A673 (cell line): ENCODE results near the gene TMOD3. TPM values are rescaled to one million over a fixed set of nuclear protein-coding genes. Genes with fewer than 3 reads are reported as not detected.

Experiments used
- BruUV-seq: library from RNA; stranded (reverse); fragments of 400-500 nt; replicated peaks from 2 replicates; lab custom pipeline; 2021; lab: Mats Ljungman, UMichigan
- CTCF ChIA-PET: fragments of 300-600 bp; sonication (Branson Sonifier 250); formaldehyde crosslinking; loops from one replicate; lab custom pipeline; 2022; ENCODE audit warnings: antibody characterized with exemption; lab: Charles Lee
- POLR2A ChIA-PET: fragments of 300-600 bp; sonication (Branson Sonifier 250); formaldehyde crosslinking; loops from one replicate; lab custom pipeline; 2022; ENCODE audit warnings: antibody characterized with exemption; ENCODE audit not compliant: low non-redundant PET; lab: Charles Lee
- DNase-seq: peaks from one replicate; pipeline ENCODE4 v3.0.0-alpha.2; 2015; ENCODE audit warnings: low spot score
- H3K27ac ChIP-seq: fragments of 200-600 bp; sonication (generic); 2 replicates; pipeline ENCODE4 v1.5.1; 2016; ENCODE audit warnings: mixed run types, low read depth, mild to moderate bottlenecking, mixed read lengths, antibody characterized with exemption, low read length; ENCODE audit not compliant: poor library complexity, severe bottlenecking
- H3K27me3 ChIP-seq: fragments of 200-600 bp; sonication (generic); replicated peaks from 2 replicates; pipeline ENCODE4 v1.6.1; 2017; ENCODE audit warnings: mixed run types, low read depth, mild to moderate bottlenecking, mixed read lengths, antibody characterized with exemption, low read length; ENCODE audit not compliant: insufficient read depth, poor library complexity
- H3K36me3 ChIP-seq: fragments of 200-600 bp; sonication (generic); 2 replicates; pipeline ENCODE4 v1.6.1; 2016; ENCODE audit warnings: mixed run types, mild to moderate bottlenecking, mixed read lengths, antibody characterized with exemption, low read length; ENCODE audit not compliant: insufficient read depth, poor library complexity, severe bottlenecking
- H3K4me1 ChIP-seq: fragments of 200-600 bp; sonication (generic); 2 replicates; pipeline ENCODE4 v1.6.1; 2017; ENCODE audit warnings: mixed run types, mild to moderate bottlenecking, mixed read lengths, antibody characterized with exemption, low read length; ENCODE audit not compliant: insufficient read depth, poor library complexity, severe bottlenecking
- H3K4me3 ChIP-seq: fragments of 200-600 bp; sonication (generic); 2 replicates; pipeline ENCODE4 v1.5.1; 2016; ENCODE audit warnings: low read depth, mixed run types, mild to moderate bottlenecking, mixed read lengths, low read length; ENCODE audit not compliant: poor library complexity, severe bottlenecking
- H3K9me3 ChIP-seq: fragments of 200-600 bp; sonication (generic); 2 replicates; pipeline ENCODE4 v1.6.1; 2016; ENCODE audit warnings: mixed run types, low read depth, mild to moderate bottlenecking, mixed read lengths, antibody characterized with exemption, low read length; ENCODE audit not compliant: poor library complexity, severe bottlenecking
- EZH2 ChIP-seq: fragments of 200-600 bp; sonication (generic); IDR thresholded peaks from 2 replicates; pipeline ENCODE4 v1.6.1; 2017; ENCODE audit warnings: borderline replicate concordance, low read depth, mild to moderate bottlenecking, mixed read lengths, antibody characterized with exemption, low read length; ENCODE audit not compliant: poor library complexity, severe bottlenecking
- intact Hi-C: fragments of 100-400 bp; cut with micrococcal nuclease; formaldehyde crosslinking; loops from one replicate; pipeline ENCODE4 v1.10.0; 2022; ENCODE audit not compliant: unreplicated experiment
- total RNA-seq: library from RNA; stranded (reverse); gene quantifications from 2 replicates; pipeline ENCODE4 v1.2.3, GENCODE V29; 2021
- TF ChIP-seq, protein P1 (sequence below): fragments of 300-800, 200-600 bp; sonication (generic); conservative IDR thresholded peaks from 2 replicates; pipeline ENCODE4 v1.5.1; 2017; ENCODE audit warnings: low read depth, mild to moderate bottlenecking, antibody characterized with exemption, low read length, moderate library complexity, mixed read lengths

TMOD3 gene
- total RNA-seq, 1 experiment from 2014 or later = 66.6 TPM

GRCh38 chr15:51917493-51917892, 88.0 kb downstream of the TMOD3 start:
- no peak overlapping the region for H3K4me3 ChIP-seq
- intact Hi-C loops = loop anchor here (5.0 kb wide), 1 partner anchor 135 kb away; no protein-coding TSS in a partner anchor
- no peak overlapping the region for H3K27ac ChIP-seq
- no peaks in the 10 kb centered on the region for H3K27me3 ChIP-seq
- ChIA-PET CTCF (interaction anchor here (0.7 to 1.2 kb wide), 3 partner anchors 10 to 267 kb away, joined by 3 to 8 read pairs (median 4); no protein-coding TSS in a partner anchor), POLR2A (no interaction called here)
- no peaks in the 10 kb centered on the region for H3K4me1 ChIP-seq
- peaks cover 14% of the 10 kb centered on the region for H3K36me3 ChIP-seq
- TF ChIP-seq, protein P1, sequence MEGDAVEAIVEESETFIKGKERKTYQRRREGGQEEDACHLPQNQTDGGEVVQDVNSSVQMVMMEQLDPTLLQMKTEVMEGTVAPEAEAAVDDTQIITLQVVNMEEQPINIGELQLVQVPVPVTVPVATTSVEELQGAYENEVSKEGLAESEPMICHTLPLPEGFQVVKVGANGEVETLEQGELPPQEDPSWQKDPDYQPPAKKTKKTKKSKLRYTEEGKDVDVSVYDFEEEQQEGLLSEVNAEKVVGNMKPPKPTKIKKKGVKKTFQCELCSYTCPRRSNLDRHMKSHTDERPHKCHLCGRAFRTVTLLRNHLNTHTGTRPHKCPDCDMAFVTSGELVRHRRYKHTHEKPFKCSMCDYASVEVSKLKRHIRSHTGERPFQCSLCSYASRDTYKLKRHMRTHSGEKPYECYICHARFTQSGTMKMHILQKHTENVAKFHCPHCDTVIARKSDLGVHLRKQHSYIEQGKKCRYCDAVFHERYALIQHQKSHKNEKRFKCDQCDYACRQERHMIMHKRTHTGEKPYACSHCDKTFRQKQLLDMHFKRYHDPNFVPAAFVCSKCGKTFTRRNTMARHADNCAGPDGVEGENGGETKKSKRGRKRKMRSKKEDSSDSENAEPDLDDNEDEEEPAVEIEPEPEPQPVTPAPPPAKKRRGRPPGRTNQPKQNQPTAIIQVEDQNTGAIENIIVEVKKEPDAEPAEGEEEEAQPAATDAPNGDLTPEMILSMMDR = peak; percentile 65
- TF ChIP-seq EZH2 = no peak
- DNase-seq = peak; percentile 49
- BruUV-seq = no TSS peak
- no peaks in the 10 kb centered on the region for H3K9me3 ChIP-seq

GRCh38 chr15:51924156-51925068, 95.0 kb downstream of the TMOD3 start:
- no peak for TF ChIP-seq EZH2
- TF ChIP-seq, protein P1 = no peak
- Histone ChIP-seq H3K27ac (no peak overlapping the region), H3K27me3 (no peaks in the 10 kb centered on the region), H3K36me3 (peaks cover 16% of the 10 kb centered on the region), H3K4me1 (no peaks in the 10 kb centered on the region), H3K4me3 (no peak overlapping the region), H3K9me3 (no peaks in the 10 kb centered on the region)
- ChIA-PET POLR2A (no interaction called here), CTCF (no interaction called here)
- peak; percentile 24 for DNase-seq
- no TSS peak for BruUV-seq
- intact Hi-C loops = no loop called here

- no peaks in the 10 kb centered on the region for H3K9me3 ChIP-seq
- ChIA-PET POLR2A (no interaction called here), CTCF (interaction anchor here (0.6 kb wide), 1 partner anchor 10 kb away, joined by 3 read pairs; no protein-coding TSS in a partner anchor)
- TF ChIP-seq, protein P1 = no peak
- no peak for TF ChIP-seq EZH2
- H3K4me3 ChIP-seq = no peak overlapping the region
- peaks cover 10% of the 10 kb centered on the region for H3K36me3 ChIP-seq
- H3K4me1 ChIP-seq = no peaks in the 10 kb centered on the region
- H3K27ac ChIP-seq = no peak overlapping the region
- DNase-seq = no peak
- H3K27me3 ChIP-seq = no peaks in the 10 kb centered on the region
- no TSS peak for BruUV-seq
- intact Hi-C loops = no loop called here
These were observed 97.4 kb downstream of the TMOD3 start for GRCh38 chr15:51926809-51927208.
